Psoas muscle (tissue), 8 donors: ENCODE measurements around the gene RPUSD1. TPM values are rescaled to one million over a fixed set of nuclear protein-coding genes. Genes with fewer than 3 reads are reported as not detected.

ENCODE experiments used
- ATAC-seq, 4 donors: fragments of 200-7000 bp; cut with Tn5 transposase; one replicate each; pipeline ENCODE4 v1.9.1; 2020; ENCODE audit warnings: moderate library complexity in 3 of 4, mild to moderate bottlenecking in 2 of 4
- DNase-seq, 2 donors: peaks; one replicate each; pipeline ENCODE4 v3.0.0-alpha.2; 2020
- H3K27ac ChIP-seq: fragments of 200-600 bp; one replicate; pipeline ENCODE4 v1.8.0; 2022
- H3K27me3 ChIP-seq, 3 donors: fragments of 200-600 bp in 1 of 3; one replicate each; pipeline versions ENCODE4 v1.6.1 to v1.8.0; 2013 to 2022; ENCODE audit warnings: low read length in 2 of 3, mild to moderate bottlenecking in 2 of 3, moderate library complexity in 1 of 3; ENCODE audit not compliant: insufficient read depth in 3 of 3
- H3K36me3 ChIP-seq, 2 donors: fragments of 200-600 bp in 1 of 2; one replicate each; pipeline versions ENCODE4 v1.6.1 to v1.8.0; 2013 to 2022; ENCODE audit warnings: low read depth in 1 of 2, mild to moderate bottlenecking in 1 of 2, moderate library complexity in 1 of 2; ENCODE audit not compliant: insufficient read depth in 1 of 2
- H3K4me1 ChIP-seq: fragments of 200-600 bp; one replicate; pipeline ENCODE4 v1.8.0; 2022
- H3K4me3 ChIP-seq: fragments of 200-600 bp; one replicate; pipeline ENCODE4 v1.8.0; 2022; ENCODE audit warnings: mild to moderate bottlenecking
- H3K9me3 ChIP-seq: fragments of 200-600 bp; one replicate; pipeline ENCODE4 v1.8.0; 2022
- CTCF ChIP-seq: fragments of 200-600 bp; IDR thresholded peaks from one replicate; pipeline ENCODE4 v1.8.0; 2022; ENCODE audit warnings: antibody characterized with exemption
- WGBS, 3 donors: extraction: QIAGEN DNeasy Blood & Tissue Kit; methylation state at CpG; one replicate each; pipeline versions ENCODE4 v1.1.6 to v1.1.7; 2013; 5-methylcytosine and 5-hydroxymethylcytosine counted together
- intact Hi-C, 2 donors: fragments of 100-400 bp; cut with DNase I; formaldehyde crosslinking; loops; one replicate each; pipeline versions ENCODE4 v1.11.0 to v1.14.2; 2022
- polyA plus RNA-seq, 3 donors: library from polyadenylated mRNA; stranded (reverse); fragments of 200-250 nt; gene quantifications; one replicate each; pipeline ENCODE4 v1.2.3, GENCODE V29; 2013
- total RNA-seq, 4 donors: library from RNA; stranded (reverse); fragmentation: NEBNext Ultra II Directional in 2 of 4; extraction: Animal tissue kit (Norgen Biotek cat#: 25700) in 2 of 4; gene quantifications; one replicate each; pipeline versions ENCODE4 v1.2.1 to v1.2.4, GENCODE V29; 2021 to 2023
- donor health status: healthy with polysubstance abuse.
- donor health status: DM: no; HTN: no; CAD: no; lungs with moderate emphysema.
- donor health status: Bipolar disorder and iron deficiency.
- donor health status: healthy.
- donor health status: DM: yes; HTN: yes; CAD: no.
- donor health status: DM: no; HTN: no; CAD: no.
- donor health status: DM: no; HTN: no; CAD: no.
- donor health status: DM: yes; HTN: yes; CAD: no.

RPUSD1 gene
- total and polyA plus RNA-seq, 7 donors: 4.4 to 25.7 (median 10.9) TPM

GRCh38 chr16:800834-801511 lies 12.8 kb upstream of the RPUSD1 start:
- Histone ChIP-seq H3K9me3 (no peaks in the 10 kb centered on the region), H3K4me3 (no peak overlapping the region), H3K27ac (no peak overlapping the region), H3K36me3 (no peaks in the 10 kb centered on the region), H3K4me1 (no peaks in the 10 kb centered on the region), H3K27me3 (peaks cover 0 to 61% (median 35%) of the 10 kb centered on the region in 3 donors)
- DNase-seq: no peak
- no peak for ATAC-seq
- 11 to 13% (median 11%) methylated on average over 16 to 17 of the region's 17 CpGs for WGBS, 3 donors
- intact Hi-C loops: no loop called here
- no peak for TF ChIP-seq CTCF

GRCh38 chr16:799948-800833 lies 12.0 kb upstream of the RPUSD1 start, which contains the start of gene GNG13:
TSS of gene GNG13 (minus strand) at chr16:800734. CDS start at chr16:799077, 1,657 bp downstream.
- Histone ChIP-seq H3K36me3 (no peaks in the 10 kb centered on the region), H3K4me1 (no peaks in the 10 kb centered on the region), H3K27ac (no peak within 1 kb of the TSS), H3K9me3 (no peaks in the 10 kb centered on the region), H3K27me3 (peaks cover 0 to 53% (median 33%) of the 10 kb centered on the region in 3 donors), H3K4me3 (no peak within 1 kb of the TSS)
- no peak for TF ChIP-seq CTCF
- ATAC-seq (no peak), DNase-seq (no peak)
- intact Hi-C loops: no loop called here
- WGBS, 3 donors: 4 to 5% (median 5%) methylated on average over 38 to 57 of the region's 57 CpGs

GRCh38 chr16:799111-799947 lies 11.1 kb upstream of the RPUSD1 start:
- H3K27me3 ChIP-seq: peaks cover 0 to 53% (median 30%) of the 10 kb centered on the region in 3 donors

More at GRCh38 chr16:799111-799947, 11.1 kb upstream of the RPUSD1 start:
- Histone ChIP-seq H3K36me3 (no peaks in the 10 kb centered on the region), H3K4me3 (no peak overlapping the region), H3K4me1 (no peaks in the 10 kb centered on the region), H3K27ac (no peak overlapping the region), H3K9me3 (no peaks in the 10 kb centered on the region)
- intact Hi-C loops: no loop called here
- ATAC-seq (no peak), DNase-seq (no peak)
- WGBS, 3 donors: 56 to 61% (median 59%) methylated on average over 20 to 22 of the region's 22 CpGs
- TF ChIP-seq CTCF: no peak
